Thymus (tissue), 11 donors: ENCODE results near the gene PSPH. TPM values are rescaled to one million over a fixed set of nuclear protein-coding genes. Genes with fewer than 3 reads are reported as not detected.

ENCODE experiments used
- DNase-seq, 9 donors: peaks; one replicate each; pipeline ENCODE4 v3.0.0-alpha.2; 2013; ENCODE audit warnings: low spot score in 9 of 9, low read depth in 6 of 9, missing footprints in 1 of 9
- H3K27ac ChIP-seq, 2 donors: one replicate each; pipeline ENCODE4 v1.5.1; 2013; ENCODE audit warnings: control low read depth in 1 of 2, low read depth in 1 of 2, low read length in 1 of 2, mild to moderate bottlenecking in 1 of 2, moderate library complexity in 1 of 2
- H3K27me3 ChIP-seq, 2 donors: one replicate each; pipeline ENCODE4 v1.5.1; 2013; ENCODE audit warnings: low read length in 1 of 2; ENCODE audit not compliant: control insufficient read depth in 2 of 2, insufficient read depth in 1 of 2
- H3K36me3 ChIP-seq, 2 donors: one replicate each; pipeline ENCODE4 v1.5.1; 2013; ENCODE audit warnings: low read length in 1 of 2, mild to moderate bottlenecking in 1 of 2, moderate library complexity in 1 of 2; ENCODE audit not compliant: control insufficient read depth in 2 of 2, insufficient read depth in 2 of 2
- H3K4me1 ChIP-seq, 2 donors: one replicate each; pipeline ENCODE4 v1.5.1; 2013; ENCODE audit warnings: low read length in 2 of 2; ENCODE audit not compliant: control insufficient read depth in 2 of 2, insufficient read depth in 2 of 2
- H3K4me3 ChIP-seq, 2 donors: one replicate each; pipeline ENCODE4 v1.5.1; 2013; ENCODE audit warnings: low read length in 2 of 2, control low read depth in 1 of 2, mild to moderate bottlenecking in 1 of 2
- H3K9me3 ChIP-seq, 2 donors: one replicate each; pipeline ENCODE4 v1.5.1; 2013; ENCODE audit warnings: low read length in 1 of 2, mild to moderate bottlenecking in 1 of 2; ENCODE audit not compliant: control insufficient read depth in 2 of 2, insufficient read depth in 1 of 2
- WGBS: extraction: QIAGEN DNeasy Blood & Tissue Kit; methylation state at CpG from one replicate; pipeline ENCODE4 v1.1.7; 2013; 5-methylcytosine and 5-hydroxymethylcytosine counted together
- polyA plus RNA-seq: library from polyadenylated mRNA; stranded (reverse); fragments of 200-250 nt; gene quantifications from one replicate; pipeline ENCODE4 v1.2.3, GENCODE V29; 2013
- total RNA-seq: library from RNA; stranded (reverse); fragments of 120-200 nt; gene quantifications from one replicate; pipeline ENCODE4 v1.2.4, GENCODE V29; 2013
- donor health status: healthy.

The PSPH gene
- total and polyA plus RNA-seq, 2 donors = 8.2 to 14.0 TPM

DNA sequence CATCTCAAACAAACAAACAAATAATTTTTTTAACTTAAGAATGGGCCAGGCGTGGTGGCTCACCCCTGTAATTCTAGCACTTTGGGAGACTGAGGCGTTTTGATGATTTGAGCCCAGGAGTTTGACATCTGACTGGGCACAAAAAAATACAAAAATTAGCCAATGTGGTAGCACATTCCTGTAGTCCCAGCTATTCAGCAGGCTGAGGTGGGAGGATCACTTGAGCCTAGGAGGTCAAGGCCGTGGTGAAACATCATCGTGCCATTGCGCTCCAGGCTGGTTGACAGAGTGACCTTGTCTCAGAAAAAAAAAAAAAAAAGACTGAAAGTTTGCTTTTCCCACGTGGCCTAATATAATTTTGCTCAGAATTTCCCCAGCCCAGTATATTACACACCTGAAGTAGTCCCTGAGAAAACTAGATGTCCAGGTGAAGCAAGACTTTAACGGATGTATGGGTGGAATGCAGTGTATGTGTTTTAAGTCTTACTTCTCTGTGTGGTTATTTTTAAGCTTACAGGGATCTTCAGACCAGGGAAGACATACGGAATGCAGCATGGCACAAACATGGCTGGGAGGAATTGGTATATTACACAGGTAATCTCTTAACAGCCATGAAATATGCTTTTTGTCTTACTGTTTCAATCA lies 54.3 kb downstream of the PSPH start:
- H3K27ac ChIP-seq = no peak overlapping the region
- no peaks in the 10 kb centered on the region for H3K4me1 ChIP-seq
- H3K27me3 ChIP-seq = no peaks in the 10 kb centered on the region
- H3K9me3 ChIP-seq = no peaks in the 10 kb centered on the region
- 97% methylated on average over 8 of the region's 8 CpGs for WGBS
- peaks cover 29 to 42% of the 10 kb centered on the region in 2 donors for H3K36me3 ChIP-seq
- H3K4me3 ChIP-seq = no peak overlapping the region
- no peak for DNase-seq

DNA sequence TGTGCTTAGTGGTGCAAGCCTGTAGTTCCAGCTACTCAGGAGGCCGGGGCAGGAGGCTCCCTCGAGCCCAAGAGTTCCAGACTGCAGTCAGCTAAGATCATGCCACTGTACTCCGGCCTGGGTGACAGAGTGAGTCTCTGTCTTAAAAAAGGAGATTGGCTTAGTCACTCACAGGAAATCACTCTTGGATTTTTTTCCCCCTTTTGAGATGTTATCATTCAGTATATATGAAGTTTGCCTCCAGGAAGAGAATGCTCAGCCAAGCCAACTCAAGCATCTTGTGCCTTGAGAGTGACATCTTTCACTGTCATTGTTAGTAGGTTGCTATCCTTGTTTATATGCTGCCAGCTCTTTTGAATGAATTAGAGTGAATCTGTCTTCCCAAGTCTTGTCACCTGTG lies 58.9 kb downstream of the PSPH start:
- H3K4me3 ChIP-seq = no peak overlapping the region
- H3K27me3 ChIP-seq = no peaks in the 10 kb centered on the region
- no peaks in the 10 kb centered on the region for H3K4me1 ChIP-seq
- H3K9me3 ChIP-seq = no peaks in the 10 kb centered on the region
- WGBS = 95% methylated on average over 3 of the region's 3 CpGs
- DNase-seq = no peak
- H3K36me3 ChIP-seq = peaks cover 38 to 40% of the 10 kb centered on the region in 2 donors
- H3K27ac ChIP-seq = no peak overlapping the region

DNA sequence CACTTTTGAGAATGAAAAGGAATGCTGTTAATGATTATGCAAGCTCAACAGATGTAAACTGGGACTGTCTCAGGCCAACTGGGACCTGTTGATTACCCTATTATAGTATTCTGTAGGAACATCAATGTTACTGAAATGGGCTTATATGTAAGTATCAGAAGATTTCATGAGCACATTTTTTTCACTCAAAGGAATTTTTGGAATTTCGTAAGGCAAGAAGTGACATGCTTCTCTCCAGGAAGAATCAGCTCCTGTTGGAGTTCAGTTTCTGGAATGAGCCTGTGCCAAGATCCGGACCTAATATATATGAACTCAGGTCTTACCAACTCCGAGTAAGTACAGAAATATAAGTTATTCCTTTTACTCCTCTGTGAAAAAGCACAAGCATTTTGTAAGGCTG lies 67.7 kb downstream of the PSPH start:
- 97% methylated on average over 3 of the region's 3 CpGs for WGBS
- H3K4me1 ChIP-seq = no peaks in the 10 kb centered on the region
- no peak overlapping the region for H3K27ac ChIP-seq
- no peak for DNase-seq
- no peaks in the 10 kb centered on the region for H3K27me3 ChIP-seq
- H3K4me3 ChIP-seq = no peak overlapping the region
- no peaks in the 10 kb centered on the region for H3K9me3 ChIP-seq
- peaks cover 50 to 64% of the 10 kb centered on the region in 2 donors for H3K36me3 ChIP-seq

GRCh38 chr7:55980266-55980665 lies 71.0 kb downstream of the PSPH start:
- no peak overlapping the region for H3K4me3 ChIP-seq
- peaks cover 37 to 58% of the 10 kb centered on the region in 2 donors for H3K36me3 ChIP-seq
- 96% methylated on average over 3 of the region's 3 CpGs for WGBS

DNA sequence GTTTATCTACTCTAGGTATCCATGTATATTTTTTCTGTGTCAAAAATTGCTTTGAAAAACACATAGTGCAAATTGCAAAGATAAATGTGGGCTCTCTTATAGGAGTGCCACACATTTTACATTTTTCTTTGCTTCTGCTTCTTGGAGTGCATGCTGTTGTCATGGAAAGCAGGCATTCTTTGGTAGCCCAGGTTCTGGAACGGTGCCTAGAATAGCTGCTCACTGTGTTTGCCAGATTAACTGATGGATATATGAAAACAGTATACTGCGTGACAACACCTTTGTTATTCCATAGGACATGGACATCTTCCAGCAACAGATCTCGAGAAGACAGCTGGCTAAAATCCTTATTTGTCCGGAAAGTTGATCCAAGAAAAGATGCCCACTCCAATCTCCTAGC lies 73.4 kb downstream of the PSPH start:
- no peaks in the 10 kb centered on the region for H3K27me3 ChIP-seq
- no peaks in the 10 kb centered on the region for H3K9me3 ChIP-seq
- no peak for DNase-seq
- no peak overlapping the region for H3K4me3 ChIP-seq
- no peaks in the 10 kb centered on the region for H3K4me1 ChIP-seq
- no peak overlapping the region for H3K27ac ChIP-seq
- WGBS = 95% methylated on average over 4 of the region's 4 CpGs
- H3K36me3 ChIP-seq = peaks cover 29 to 39% of the 10 kb centered on the region in 2 donors

More at GRCh38 chr7:55980266-55980665, 71.0 kb downstream of the PSPH start:
- H3K9me3 ChIP-seq = no peaks in the 10 kb centered on the region
- no peaks in the 10 kb centered on the region for H3K27me3 ChIP-seq
- H3K27ac ChIP-seq = no peak overlapping the region
- no peaks in the 10 kb centered on the region for H3K4me1 ChIP-seq
- no peak for DNase-seq

DNA sequence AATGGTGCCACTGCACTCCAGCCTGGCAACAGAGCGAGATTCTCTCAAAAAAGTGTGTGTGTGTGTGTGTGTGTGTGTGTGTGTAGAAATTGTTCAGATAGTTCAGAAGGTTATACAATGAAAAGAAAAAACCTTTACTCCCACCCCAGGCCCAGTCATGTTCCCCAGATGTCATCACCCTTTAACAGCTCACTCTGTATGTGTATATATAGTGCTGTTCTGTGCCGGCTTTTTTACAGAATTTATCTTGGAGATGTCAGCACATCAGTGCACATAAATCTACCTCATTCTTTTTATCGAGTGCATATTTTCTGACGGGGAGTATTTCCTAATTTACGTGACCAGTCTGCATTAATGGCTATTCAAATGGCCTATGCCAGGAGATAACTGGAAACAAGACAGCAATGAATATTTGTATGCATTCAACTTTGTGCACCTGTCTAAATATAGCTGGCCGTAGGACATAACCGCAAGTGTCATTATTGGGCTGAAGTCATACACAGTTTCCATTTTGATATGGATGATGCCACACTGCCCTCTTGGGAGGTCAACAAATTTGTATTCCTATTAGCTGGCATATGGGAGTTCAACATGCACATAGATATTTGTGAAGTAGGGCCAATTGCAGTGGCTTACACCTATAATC lies 75.1 kb downstream of the PSPH start:
- DNase-seq = no peak
- Histone ChIP-seq H3K27ac (no peak overlapping the region), H3K9me3 (no peaks in the 10 kb centered on the region), H3K4me1 (no peaks in the 10 kb centered on the region), H3K27me3 (no peaks in the 10 kb centered on the region), H3K4me3 (no peak overlapping the region), H3K36me3 (peaks cover 20 to 28% of the 10 kb centered on the region in 2 donors)
- WGBS = 98% methylated on average over 7 of the region's 7 CpGs

DNA sequence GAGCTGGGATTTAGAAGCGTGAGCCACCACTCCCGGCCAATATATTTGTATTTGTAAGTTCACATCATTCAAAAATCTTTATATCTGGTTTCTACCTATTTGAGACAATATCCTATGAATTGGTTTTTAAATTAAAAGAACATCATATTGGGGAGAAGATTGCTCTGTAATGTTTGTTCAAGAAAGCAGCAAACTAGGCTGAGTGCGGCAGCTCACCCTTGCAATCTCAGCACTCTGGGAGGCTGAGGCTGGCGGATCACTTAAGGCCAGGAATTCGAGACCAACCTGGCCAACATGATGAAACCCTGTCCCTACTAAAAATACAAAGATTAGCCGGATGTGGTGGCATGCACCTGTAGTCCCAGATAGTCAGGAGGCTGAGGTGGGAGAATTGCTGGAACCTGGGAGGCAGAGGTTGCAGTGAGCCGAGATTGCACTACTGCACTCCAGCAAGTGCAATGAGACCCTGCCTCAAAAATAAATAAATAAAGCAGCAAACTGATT lies 77.4 kb downstream of the PSPH start:
- WGBS = 99% methylated on average over 7 of the region's 7 CpGs
- Histone ChIP-seq H3K4me1 (no peaks in the 10 kb centered on the region), H3K4me3 (no peak overlapping the region), H3K36me3 (peaks cover 7 to 8% of the 10 kb centered on the region in 2 donors), H3K9me3 (no peaks in the 10 kb centered on the region), H3K27me3 (no peaks in the 10 kb centered on the region), H3K27ac (no peak overlapping the region)
- DNase-seq = no peak

GRCh38 chr7:55970978-55971377 lies 80.3 kb downstream of the PSPH start:
- no peaks in the 10 kb centered on the region for H3K9me3 ChIP-seq
- H3K4me1 ChIP-seq = no peaks in the 10 kb centered on the region
- H3K36me3 ChIP-seq = peaks cover 0 to 17% of the 10 kb centered on the region in 2 donors
- H3K27ac ChIP-seq = no peak overlapping the region
- no peaks in the 10 kb centered on the region for H3K27me3 ChIP-seq
- WGBS = 96% methylated on average over 8 of the region's 8 CpGs
- H3K4me3 ChIP-seq = no peak overlapping the region
- DNase-seq = no peak

- Histone ChIP-seq H3K27ac (no peak overlapping the region), H3K4me3 (no peak overlapping the region), H3K36me3 (peaks cover 0 to 17% of the 10 kb centered on the region in 2 donors), H3K4me1 (peaks cover 0 to 2% of the 10 kb centered on the region in 2 donors), H3K27me3 (no peaks in the 10 kb centered on the region), H3K9me3 (no peaks in the 10 kb centered on the region)
- DNase-seq = no peak
- 97% methylated on average over 7 of the region's 7 CpGs for WGBS
Measured at GRCh38 chr7:55970561-55970960, 80.7 kb downstream of the PSPH start.
